ENCODE results near the gene FCF1.

GRCh38 chr14:74784634-74785033, 71.7 kb downstream of the FCF1 start:
- TF ChIP-seq CHD2 (IDR thresholded peaks at IDR 0.05; ENCODE audit: low read depth, low read length) (no peak), SMARCE1 (IDR thresholded peaks at IDR 0.05) (no peak), ZFX (CRISPR knock-in tag; IDR thresholded peaks at IDR 0.05) (no peak), NFATC3 (IDR thresholded peaks at IDR 0.05) (no peak), POLR2A (conservative IDR thresholded peaks at IDR 0.05) (no peak), ZBTB7A (IDR thresholded peaks at IDR 0.05; ENCODE audit: borderline replicate concordance, control insufficient read depth, low read depth, low read length) (no peak), ATF7 (IDR thresholded peaks at IDR 0.05) (no peak), RAD21 (CRISPR knock-in tag; conservative IDR thresholded peaks at IDR 0.05 in 1 of 2, IDR thresholded peaks at IDR 0.05 in 1 of 2) (no peak), HDAC6 (IDR thresholded peaks at IDR 0.05; ENCODE audit: low read depth, low read length) (no peak), SMC3 (conservative IDR thresholded peaks at IDR 0.05; ENCODE audit: insufficient read depth, low read depth, low read length) (no peak), POLR2AphosphoS5 (IDR thresholded peaks at IDR 0.05; ENCODE audit: control insufficient read depth, insufficient read depth, low read depth, low read length) (no peak)
- TF ChIP-seq, protein P1, sequence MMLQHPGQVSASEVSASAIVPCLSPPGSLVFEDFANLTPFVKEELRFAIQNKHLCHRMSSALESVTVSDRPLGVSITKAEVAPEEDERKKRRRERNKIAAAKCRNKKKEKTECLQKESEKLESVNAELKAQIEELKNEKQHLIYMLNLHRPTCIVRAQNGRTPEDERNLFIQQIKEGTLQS (IDR thresholded peaks at IDR 0.05) = no peak
- TF ChIP-seq, protein P1 (CRISPR knock-in tag; conservative IDR thresholded peaks at IDR 0.05) = no peak
- TF ChIP-seq, protein P2, sequence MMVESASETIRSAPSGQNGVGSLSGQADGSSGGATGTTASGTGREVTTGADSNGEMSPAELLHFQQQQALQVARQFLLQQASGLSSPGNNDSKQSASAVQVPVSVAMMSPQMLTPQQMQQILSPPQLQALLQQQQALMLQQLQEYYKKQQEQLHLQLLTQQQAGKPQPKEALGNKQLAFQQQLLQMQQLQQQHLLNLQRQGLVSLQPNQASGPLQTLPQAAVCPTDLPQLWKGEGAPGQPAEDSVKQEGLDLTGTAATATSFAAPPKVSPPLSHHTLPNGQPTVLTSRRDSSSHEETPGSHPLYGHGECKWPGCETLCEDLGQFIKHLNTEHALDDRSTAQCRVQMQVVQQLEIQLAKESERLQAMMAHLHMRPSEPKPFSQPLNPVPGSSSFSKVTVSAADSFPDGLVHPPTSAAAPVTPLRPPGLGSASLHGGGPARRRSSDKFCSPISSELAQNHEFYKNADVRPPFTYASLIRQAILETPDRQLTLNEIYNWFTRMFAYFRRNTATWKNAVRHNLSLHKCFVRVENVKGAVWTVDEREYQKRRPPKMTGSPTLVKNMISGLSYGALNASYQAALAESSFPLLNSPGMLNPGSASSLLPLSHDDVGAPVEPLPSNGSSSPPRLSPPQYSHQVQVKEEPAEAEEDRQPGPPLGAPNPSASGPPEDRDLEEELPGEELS (CRISPR knock-in tag; IDR thresholded peaks at IDR 0.05; ENCODE audit: borderline replicate concordance) = no peak
